Heart left ventricle (tissue), 13 donors: Measurements from ENCODE around the gene STPG4.

Source experiments
- POLR2A ChIP-seq, 2 donors: fragments of 450-650 bp; IDR thresholded peaks; one replicate each; pipeline ENCODE4 v1.6.1; 2017; ENCODE audit warnings: antibody characterized with exemption in 2 of 2, mild to moderate bottlenecking in 2 of 2, moderate library complexity in 2 of 2
- TF ChIP-seq, protein P1 (sequence below), 12 donors: fragments of 200-600 bp; sonication (generic) in 4 of 12; IDR thresholded peaks; one replicate each; pipeline versions ENCODE4 v1.5.0 to v1.8.0; 2018 to 2022; ENCODE audit warnings: antibody characterized with exemption in 12 of 12, mild to moderate bottlenecking in 5 of 12
- donor health status: ischemic (EF 13 %, LVEDD 7.1; RV severe dilation, severe dysfunction).
- donor health status: DM: no; HTN: yes; CAD: no.
- donor health status: DM: no; HTN: no; CAD: no.
- donor health status: ischemic (EF 25% LVEDD 6.9; RV normal size, moderate dysfunction).
- donor health status: ischemic (EF 25% LVEDD 5.7; RV mildly dilated, moderate dysfunction).
- donor health status: ischemic (EF 35%, LVEDD 5.7; RV mildly dilated, moderate dysfunction).
- donor health status: nonischemic (EF 11% LVEDD 7.7; RV severe dilation, severe dysfunction).
- donor health status: DM: yes; HTN: yes; CAD: no.
- donor health status: PGD.
- donor health status: ischemic (EF 29% LVEDD 5.4; RV normal size, mild dysfunction).
- donor health status: nonischemic (EF 23%, LVEDD 6.1; RV moderate dilation, normal function).

DNA sequence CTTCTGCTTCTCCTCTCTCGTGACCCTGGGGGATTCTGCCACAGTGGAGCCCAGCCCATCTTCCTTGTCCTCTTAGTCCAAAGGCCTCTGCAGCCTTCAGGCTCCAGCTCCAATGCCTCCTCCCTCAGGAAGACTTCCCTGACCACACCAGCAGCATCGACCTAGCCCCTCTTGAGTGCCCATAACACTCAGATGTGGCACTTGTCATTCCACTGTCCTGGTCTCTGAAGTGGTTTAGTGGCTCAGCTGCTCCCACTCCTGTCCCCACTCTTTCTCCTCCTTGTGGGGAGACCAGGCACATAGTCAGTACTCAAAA is 97.5 kb downstream of the STPG4 start:
- TF ChIP-seq, protein P1, sequence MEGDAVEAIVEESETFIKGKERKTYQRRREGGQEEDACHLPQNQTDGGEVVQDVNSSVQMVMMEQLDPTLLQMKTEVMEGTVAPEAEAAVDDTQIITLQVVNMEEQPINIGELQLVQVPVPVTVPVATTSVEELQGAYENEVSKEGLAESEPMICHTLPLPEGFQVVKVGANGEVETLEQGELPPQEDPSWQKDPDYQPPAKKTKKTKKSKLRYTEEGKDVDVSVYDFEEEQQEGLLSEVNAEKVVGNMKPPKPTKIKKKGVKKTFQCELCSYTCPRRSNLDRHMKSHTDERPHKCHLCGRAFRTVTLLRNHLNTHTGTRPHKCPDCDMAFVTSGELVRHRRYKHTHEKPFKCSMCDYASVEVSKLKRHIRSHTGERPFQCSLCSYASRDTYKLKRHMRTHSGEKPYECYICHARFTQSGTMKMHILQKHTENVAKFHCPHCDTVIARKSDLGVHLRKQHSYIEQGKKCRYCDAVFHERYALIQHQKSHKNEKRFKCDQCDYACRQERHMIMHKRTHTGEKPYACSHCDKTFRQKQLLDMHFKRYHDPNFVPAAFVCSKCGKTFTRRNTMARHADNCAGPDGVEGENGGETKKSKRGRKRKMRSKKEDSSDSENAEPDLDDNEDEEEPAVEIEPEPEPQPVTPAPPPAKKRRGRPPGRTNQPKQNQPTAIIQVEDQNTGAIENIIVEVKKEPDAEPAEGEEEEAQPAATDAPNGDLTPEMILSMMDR (IDR thresholded peaks at IDR 0.05), result no peak
- no peak for TF ChIP-seq POLR2A (IDR thresholded peaks at IDR 0.05)
